ENCODE data around the gene CNKSR1.
"Not testable (repeated sequence)": the region's sequence is repeated elsewhere in the genome, so short reads cannot be mapped to it uniquely, and the experiment has no call there.

CNKSR1 gene

GRCh38 chr1:26188477-26188876 is 11.2 kb downstream of the CNKSR1 start:
- no peak for DNase-seq

GRCh38 chr1:26189331-26189730 is 12.0 kb downstream of the CNKSR1 start:
- DNase-seq = no peak

- DNase-seq = no peak
These were observed 12.5 kb downstream of the CNKSR1 start for GRCh38 chr1:26189751-26190275.

DNA sequence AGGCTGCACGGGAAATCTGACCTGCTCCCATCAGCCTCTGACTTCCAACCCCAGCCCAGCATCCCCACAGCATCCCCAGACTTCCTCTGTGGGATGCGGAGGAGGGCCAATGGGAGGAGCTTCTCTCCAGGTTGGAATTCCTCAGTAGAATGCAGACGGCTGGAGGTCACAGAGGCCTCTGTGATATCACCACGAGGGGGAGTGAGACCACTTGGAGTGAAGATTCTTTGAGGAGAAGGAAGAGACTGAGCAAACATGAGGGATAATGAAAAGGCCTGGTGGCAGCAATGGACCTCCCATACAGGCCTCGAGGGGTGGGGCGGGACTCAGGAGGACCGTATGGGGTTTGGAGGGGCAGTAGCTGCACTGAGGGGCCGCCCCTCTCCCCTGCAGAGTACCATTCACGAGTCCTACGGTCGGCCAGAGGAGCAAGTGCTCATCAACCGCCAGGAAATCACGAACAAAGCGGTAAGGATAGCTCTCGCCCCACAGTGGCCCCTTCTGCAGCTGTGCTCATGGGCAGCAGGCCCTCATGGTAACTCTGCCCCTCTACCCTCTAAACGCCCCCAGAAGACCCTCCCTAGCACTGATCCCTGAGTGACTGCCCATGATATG is 13.2 kb downstream of the CNKSR1 start, which contains the start of gene CATSPER4:
Gene CATSPER4, plus strand, starts transcription at position 230 of the 615 bp plus-strand sequence. Its CDS starts 26 bp downstream, at position 256.
- DNase-seq = no peak

GRCh38 chr1:26191739-26192138 is 14.4 kb downstream of the CNKSR1 start:
- DNase-seq = no peak

DNA sequence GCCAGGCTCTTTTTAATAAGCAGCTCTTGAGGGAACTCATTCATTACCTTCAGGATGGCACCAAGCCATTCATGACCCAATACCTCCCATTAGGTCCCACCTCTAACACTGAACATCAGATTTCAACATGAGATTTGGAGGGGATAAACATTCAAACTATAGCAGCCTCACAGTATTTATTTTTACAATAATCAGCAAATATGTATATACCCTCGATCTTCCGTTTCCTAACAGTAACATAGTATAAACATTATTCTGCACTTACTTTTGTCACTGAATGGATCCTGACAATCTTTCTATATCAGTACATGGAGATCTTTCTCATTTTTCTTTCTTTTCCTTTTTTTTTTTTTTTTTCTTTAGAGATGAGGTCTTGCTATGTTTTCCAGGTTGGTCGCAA is 18.5 kb downstream of the CNKSR1 start:
- no peak for DNase-seq

DNA sequence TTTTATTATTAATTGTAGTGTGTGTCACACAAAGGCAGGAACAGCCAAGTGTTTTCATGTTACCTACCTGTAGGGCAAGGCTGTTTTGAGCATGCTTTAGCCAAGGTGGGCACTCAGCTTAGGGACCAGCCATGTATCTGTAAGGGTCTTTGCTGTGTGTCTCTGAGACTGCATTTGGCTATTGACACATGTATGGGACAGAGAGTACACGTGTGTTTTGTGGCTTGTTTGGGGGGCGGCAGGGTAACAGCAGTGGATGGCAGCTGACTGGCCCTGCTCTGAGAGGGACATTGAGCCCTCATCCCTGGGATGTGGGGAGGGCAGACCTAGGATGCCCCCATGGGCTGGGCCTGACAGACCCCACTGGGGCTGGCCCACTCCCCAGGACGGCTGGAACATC is 20.0 kb downstream of the CNKSR1 start:
- DNase-seq = no peak

DNA sequence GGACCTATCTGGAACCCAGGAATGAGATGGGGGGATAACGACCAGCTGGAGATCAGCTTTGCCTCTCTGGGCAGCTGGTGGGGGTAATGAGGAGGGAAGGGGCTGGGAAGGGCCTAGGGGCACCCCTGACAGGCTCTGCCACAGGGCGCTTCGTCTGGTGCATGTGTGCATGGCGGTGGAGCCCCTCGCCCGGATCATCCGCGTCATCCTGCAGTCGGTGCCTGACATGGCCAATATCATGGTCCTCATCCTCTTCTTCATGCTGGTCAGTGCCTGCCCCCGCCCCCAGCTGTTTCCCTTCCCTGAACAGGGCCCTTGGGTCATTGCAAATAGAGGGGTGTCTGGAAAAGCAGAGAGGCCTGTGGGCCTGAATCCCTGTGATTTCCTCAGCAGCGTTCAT is 20.5 kb downstream of the CNKSR1 start:
- DNase-seq = no peak

DNA sequence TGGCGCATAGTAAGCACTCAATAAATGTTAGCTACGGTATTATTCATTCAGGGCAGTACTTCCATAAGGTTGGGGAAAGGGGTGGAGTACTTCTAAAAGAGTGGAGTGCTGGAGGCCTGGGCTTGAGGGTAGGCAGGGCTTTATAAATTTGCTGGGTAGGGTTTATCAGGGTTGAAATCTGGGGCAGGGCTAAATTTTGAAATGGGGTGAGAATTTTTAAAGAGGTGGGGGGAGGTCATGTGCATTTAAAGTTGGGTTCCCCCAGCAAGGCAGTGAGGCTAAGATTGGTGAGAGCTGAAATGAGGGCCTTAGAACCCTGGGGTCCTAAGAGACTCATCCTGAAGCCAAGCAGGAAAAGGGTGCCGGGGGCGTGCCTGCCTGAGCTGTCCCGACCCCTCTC is 23.1 kb downstream of the CNKSR1 start:
- no peak for DNase-seq

- DNase-seq = no peak
These were observed 26.5 kb downstream of the CNKSR1 start for GRCh38 chr1:26203642-26204318.

GRCh38 chr1:26210147-26210870 is 33.0 kb downstream of the CNKSR1 start:
- DNase-seq = no peak

DNA sequence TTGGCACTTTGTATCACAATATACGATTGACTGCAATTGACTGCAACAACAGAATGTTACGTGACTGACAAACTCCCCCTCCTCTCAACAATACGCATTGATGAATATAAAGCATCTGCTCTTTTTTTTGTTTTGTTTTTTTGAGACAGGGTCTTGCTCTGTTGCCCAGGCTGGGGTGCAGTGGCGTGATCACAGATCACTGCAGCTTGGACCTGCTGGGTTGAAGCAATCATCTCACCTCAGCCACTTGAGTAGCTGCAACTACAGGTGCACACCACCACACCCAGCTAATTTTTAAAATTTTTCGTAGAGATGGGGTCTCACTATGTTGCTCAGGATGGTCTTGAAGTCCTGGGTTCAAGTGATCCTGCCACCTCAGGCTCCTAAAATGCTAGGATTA is 35.4 kb downstream of the CNKSR1 start:
- no peak for DNase-seq

DNA sequence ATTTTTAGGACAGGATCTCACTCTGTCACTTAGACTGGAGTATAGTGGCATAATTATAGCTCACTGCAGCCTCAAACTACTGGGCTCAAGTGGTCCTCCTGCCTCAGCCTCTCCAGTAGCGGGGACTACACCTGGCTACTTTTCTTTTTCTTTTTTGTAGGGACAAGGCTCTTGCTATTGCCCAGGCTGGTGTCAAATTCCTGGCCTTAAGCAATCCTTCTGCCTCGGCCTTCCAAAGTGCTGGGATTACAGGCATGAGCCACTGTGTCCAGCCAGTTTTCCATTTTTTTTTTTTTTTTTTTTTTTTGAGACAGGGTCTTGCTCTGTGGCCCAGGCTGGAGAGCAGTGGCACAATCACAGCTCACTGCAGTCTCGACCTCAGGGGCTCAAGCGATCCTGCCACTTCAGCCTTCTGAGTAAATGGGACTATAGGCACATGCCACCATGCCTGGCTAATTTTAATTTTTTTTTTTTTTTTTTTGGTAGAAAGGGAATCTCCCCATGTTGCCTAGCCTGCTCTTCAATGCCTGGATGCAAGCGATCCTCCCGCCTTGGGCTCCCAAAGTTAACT is 36.1 kb downstream of the CNKSR1 start:
- no peak for DNase-seq

- DNase-seq = no peak
These were observed 38.0 kb downstream of the CNKSR1 start for GRCh38 chr1:26215246-26215645.

GRCh38 chr1:26218906-26219494 is 41.7 kb downstream of the CNKSR1 start:
- DNase-seq = no peak

- DNase-seq = no peak
These were observed 43.1 kb downstream of the CNKSR1 start for GRCh38 chr1:26220199-26220912.

GRCh38 chr1:26221094-26221493 is 43.8 kb downstream of the CNKSR1 start:
- DNase-seq = no peak

GRCh38 chr1:26224606-26225005 is 47.3 kb downstream of the CNKSR1 start:
- no peak for DNase-seq

DNA sequence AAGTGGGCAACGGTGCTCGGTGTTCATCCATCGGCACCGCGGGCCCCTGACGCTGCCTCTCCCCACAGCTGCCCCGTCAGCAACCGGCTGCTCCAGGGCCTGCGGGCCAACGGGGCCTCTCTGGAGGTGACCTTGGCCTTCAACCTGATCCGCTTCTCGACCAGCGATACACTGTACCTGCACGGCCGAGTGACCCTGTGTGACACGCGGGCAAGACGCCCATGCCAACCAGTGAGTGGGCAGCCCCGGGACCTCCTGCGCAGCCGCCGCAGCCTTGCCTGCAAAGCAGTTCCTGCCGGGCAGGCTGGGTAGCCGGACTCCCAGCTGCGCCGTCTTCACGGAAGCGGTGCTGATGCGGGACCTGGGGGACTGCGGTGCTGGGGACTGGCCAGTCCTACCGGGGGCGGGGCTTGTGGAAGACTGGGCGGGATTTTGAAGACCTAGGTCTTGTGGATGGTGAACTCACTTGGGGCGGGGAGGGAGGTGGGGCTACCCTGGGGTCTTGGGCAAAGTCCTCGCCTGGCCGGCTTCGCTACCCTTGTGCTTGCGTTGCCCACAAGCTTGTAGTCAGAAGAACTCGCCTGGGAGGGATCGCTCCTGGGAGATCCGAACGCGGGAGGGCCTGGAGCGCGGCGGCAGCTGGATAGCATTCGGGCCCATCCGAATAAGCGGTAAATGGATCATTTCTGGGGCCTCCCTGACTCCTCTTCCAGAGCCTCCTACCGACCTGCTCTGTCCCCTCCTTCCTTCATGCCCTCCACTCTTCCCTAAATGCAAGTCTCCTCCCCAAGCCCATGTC is 47.9 kb downstream of the CNKSR1 start:
- DNase-seq = peak; percentile 75

GRCh38 chr1:26230682-26231081 is 53.4 kb downstream of the CNKSR1 start:
- DNase-seq = not testable (repeated sequence)

GRCh38 chr1:26233903-26234643 is 56.8 kb downstream of the CNKSR1 start, which contains the start of gene CEP85:
CEP85 (plus strand) TSS chr1:26234200; CDS start chr1:26239784, 5,584 bp downstream.
- peak; percentile 99 for DNase-seq

All from stimulated activated CD4-positive, alpha-beta T cell treated with anti-CD3 and anti-CD28 coated beads, Interleukin-15, amount 100 ng/mL, for 24 hours (primary cell).